Adrenal gland (tissue), 5 donors: ENCODE results near the gene CALR3.

Experiments
- POLR2A ChIP-seq, 2 donors: fragments of 450-650 bp; IDR thresholded peaks; one replicate each; pipeline ENCODE4 v1.6.1; 2017; ENCODE audit warnings: antibody characterized with exemption in 2 of 2, mild to moderate bottlenecking in 2 of 2, moderate library complexity in 1 of 2
- TF ChIP-seq, protein P1 (sequence below), 6 experiments: fragments of 450-650 bp in 4 of 6; fragments of 200-600 bp in 2 of 6; sonication (generic) in 1 of 6; IDR thresholded peaks; 1 replicate in 5 of 6; 2 replicates in 1 of 6; pipeline versions ENCODE4 v1.5.1 to v1.8.0; 2016 to 2021; ENCODE audit warnings: antibody characterized with exemption in 6 of 6, mild to moderate bottlenecking in 2 of 6, moderate library complexity in 1 of 6
- donor health status: DM: no; HTN: no; CAD: no.

DNA sequence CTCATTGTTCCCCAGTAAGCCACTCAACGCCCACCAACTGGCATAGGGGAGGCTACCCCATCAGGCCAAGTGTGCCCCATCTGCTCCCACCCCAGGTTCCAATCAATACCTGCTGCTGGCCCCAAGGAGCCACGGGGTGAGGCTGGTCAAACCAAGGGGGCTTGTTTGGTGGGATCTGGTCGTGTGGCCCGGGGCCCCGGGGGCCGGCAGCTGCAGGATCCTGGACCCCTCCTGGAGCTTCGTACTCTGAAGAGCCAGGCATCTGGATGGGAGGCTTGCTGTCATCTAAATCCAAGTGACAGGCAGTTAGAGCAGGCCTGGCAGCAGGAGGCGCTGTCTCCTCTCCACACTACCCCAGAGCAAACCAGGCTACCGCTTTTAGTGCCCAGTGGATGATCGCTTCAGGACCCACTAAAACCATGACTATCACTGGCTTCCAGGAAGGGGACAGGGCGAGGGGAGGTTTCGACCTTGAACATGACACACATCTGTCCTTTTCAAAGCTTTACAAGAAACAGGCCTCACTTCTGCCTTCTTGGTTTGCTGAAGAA is 32.1 kb upstream of the CALR3 start:
- TF ChIP-seq, protein P1, sequence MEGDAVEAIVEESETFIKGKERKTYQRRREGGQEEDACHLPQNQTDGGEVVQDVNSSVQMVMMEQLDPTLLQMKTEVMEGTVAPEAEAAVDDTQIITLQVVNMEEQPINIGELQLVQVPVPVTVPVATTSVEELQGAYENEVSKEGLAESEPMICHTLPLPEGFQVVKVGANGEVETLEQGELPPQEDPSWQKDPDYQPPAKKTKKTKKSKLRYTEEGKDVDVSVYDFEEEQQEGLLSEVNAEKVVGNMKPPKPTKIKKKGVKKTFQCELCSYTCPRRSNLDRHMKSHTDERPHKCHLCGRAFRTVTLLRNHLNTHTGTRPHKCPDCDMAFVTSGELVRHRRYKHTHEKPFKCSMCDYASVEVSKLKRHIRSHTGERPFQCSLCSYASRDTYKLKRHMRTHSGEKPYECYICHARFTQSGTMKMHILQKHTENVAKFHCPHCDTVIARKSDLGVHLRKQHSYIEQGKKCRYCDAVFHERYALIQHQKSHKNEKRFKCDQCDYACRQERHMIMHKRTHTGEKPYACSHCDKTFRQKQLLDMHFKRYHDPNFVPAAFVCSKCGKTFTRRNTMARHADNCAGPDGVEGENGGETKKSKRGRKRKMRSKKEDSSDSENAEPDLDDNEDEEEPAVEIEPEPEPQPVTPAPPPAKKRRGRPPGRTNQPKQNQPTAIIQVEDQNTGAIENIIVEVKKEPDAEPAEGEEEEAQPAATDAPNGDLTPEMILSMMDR (IDR thresholded peaks at IDR 0.05) = peak in 5 of 6 experiments; percentile 7 to 32 (median 16)
- TF ChIP-seq POLR2A (IDR thresholded peaks at IDR 0.05) = no peak
